H9 (cell line): ENCODE results near the gene STARD3NL. TPM values are rescaled to one million over a fixed set of nuclear protein-coding genes. Genes with fewer than 3 reads are reported as not detected.
"Not testable (repeated sequence)": the region's sequence is repeated elsewhere in the genome, so short reads cannot be mapped to it uniquely, and the experiment has no call there.

Experiments
- DNase-seq: peaks from one replicate; pipeline ENCODE4 v3.0.0-alpha.2; 2017
- H2AFZ ChIP-seq: one replicate; pipeline ENCODE4 v1.6.1; 2013; ENCODE audit warnings: mild to moderate bottlenecking, low read length, control low read depth, moderate library complexity
- H2AK5ac ChIP-seq: 2 replicates; pipeline ENCODE4 v1.6.1; 2013; ENCODE audit warnings: low read length, control low read depth, mixed read lengths; ENCODE audit not compliant: insufficient read length
- H2BK120ac ChIP-seq: one replicate; pipeline ENCODE4 v1.6.1; 2013; ENCODE audit warnings: low read depth, mild to moderate bottlenecking, low read length, control low read depth, inconsistent platforms; ENCODE audit not compliant: poor library complexity, severe bottlenecking
- H2BK12ac ChIP-seq: 2 replicates; pipeline ENCODE4 v1.6.1; 2013; ENCODE audit warnings: low read length, control low read depth, mixed read lengths, low read depth; ENCODE audit not compliant: insufficient read length
- H2BK15ac ChIP-seq: 2 replicates; pipeline ENCODE4 v1.6.1; 2013; ENCODE audit warnings: low read depth, low read length, control low read depth
- H2BK20ac ChIP-seq: one replicate; pipeline ENCODE4 v1.6.1; 2013; ENCODE audit warnings: low read depth, mild to moderate bottlenecking, low read length, control low read depth, inconsistent platforms; ENCODE audit not compliant: poor library complexity, severe bottlenecking
- H2BK5ac ChIP-seq: 2 replicates; pipeline ENCODE4 v1.6.1; 2013; ENCODE audit warnings: low read length, control low read depth, mixed read lengths; ENCODE audit not compliant: insufficient read length
- H3K14ac ChIP-seq: 2 replicates; pipeline ENCODE4 v1.6.1; 2013; ENCODE audit warnings: low read length, control low read depth; ENCODE audit not compliant: insufficient read depth
- H3K18ac ChIP-seq: 2 replicates; pipeline ENCODE4 v1.6.1; 2013; ENCODE audit warnings: low read depth, mild to moderate bottlenecking, mixed read lengths, low read length, control low read depth; ENCODE audit not compliant: insufficient read length
- H3K23ac ChIP-seq: 2 replicates; pipeline ENCODE4 v1.6.1; 2013; ENCODE audit warnings: low read length, control low read depth, mixed read lengths, low read depth; ENCODE audit not compliant: insufficient read length
- H3K23me2 ChIP-seq: 2 replicates; pipeline ENCODE4 v1.6.1; 2013; ENCODE audit warnings: low read depth, mild to moderate bottlenecking, mixed read lengths, low read length, control low read depth; ENCODE audit not compliant: insufficient read length, poor library complexity, severe bottlenecking
- H3K27ac ChIP-seq: 2 replicates; pipeline ENCODE4 v1.5.1; 2013; ENCODE audit warnings: low read length, control low read depth, mixed read lengths, low read depth; ENCODE audit not compliant: insufficient read length
- H3K27me3 ChIP-seq: 2 replicates; pipeline ENCODE4 v1.6.1; 2013; ENCODE audit warnings: low read length, control low read depth, inconsistent platforms; ENCODE audit not compliant: insufficient read depth
- H3K4ac ChIP-seq: 2 replicates; pipeline ENCODE4 v1.6.1; 2013; ENCODE audit warnings: low read depth, mild to moderate bottlenecking, control low read depth, inconsistent platforms, low read length, moderate library complexity
- H3K4me1 ChIP-seq: 2 replicates; pipeline ENCODE4 v1.6.1; 2013; ENCODE audit warnings: low read length, control low read depth, inconsistent platforms; ENCODE audit not compliant: insufficient read depth
- H3K4me2 ChIP-seq: 2 replicates; pipeline ENCODE4 v1.6.1; 2013; ENCODE audit warnings: low read length, control low read depth, mixed read lengths; ENCODE audit not compliant: insufficient read length, insufficient read depth
- H3K56ac ChIP-seq: 2 replicates; pipeline ENCODE4 v1.6.1; 2013; ENCODE audit warnings: low read depth, mild to moderate bottlenecking, mixed read lengths, low read length, control low read depth; ENCODE audit not compliant: insufficient read length
- H3K79me1 ChIP-seq: 2 replicates; pipeline ENCODE4 v1.6.1; 2013; ENCODE audit warnings: low read depth, mild to moderate bottlenecking, moderate library complexity, low read length, control low read depth, inconsistent platforms; ENCODE audit not compliant: insufficient read depth, poor library complexity, severe bottlenecking
- H3K79me2 ChIP-seq: 2 replicates; pipeline ENCODE4 v1.6.1; 2013; ENCODE audit warnings: low read length, control low read depth, inconsistent platforms; ENCODE audit not compliant: insufficient read depth
- H3K9ac ChIP-seq: 2 replicates; pipeline ENCODE4 v1.6.1; 2013; ENCODE audit warnings: low read length, control low read depth, mixed read lengths; ENCODE audit not compliant: insufficient read length; ENCODE audit errors: extremely low read depth
- H3K9me3 ChIP-seq: one replicate; pipeline ENCODE4 v1.6.1; 2013; ENCODE audit warnings: low read depth, low read length, inconsistent platforms; ENCODE audit not compliant: control insufficient read depth
- H3T11ph ChIP-seq: one replicate; pipeline ENCODE4 v1.6.1; 2013; ENCODE audit warnings: mild to moderate bottlenecking, low read length, control low read depth, inconsistent platforms
- H4K20me1 ChIP-seq: one replicate; pipeline ENCODE4 v1.6.1; 2013; ENCODE audit not compliant: control insufficient read depth, insufficient read length, insufficient read depth
- H4K5ac ChIP-seq: 2 replicates; pipeline ENCODE4 v1.6.1; 2013; ENCODE audit warnings: low read depth, mild to moderate bottlenecking, mixed read lengths, low read length, control low read depth; ENCODE audit not compliant: insufficient read length
- H4K8ac ChIP-seq: replicated peaks from 2 replicates; pipeline ENCODE4 v1.6.1; 2013; ENCODE audit warnings: low read length, control low read depth, mixed read lengths, low read depth; ENCODE audit not compliant: insufficient read length
- H4K91ac ChIP-seq: 2 replicates; pipeline ENCODE4 v1.6.1; 2013; ENCODE audit warnings: low read depth, mild to moderate bottlenecking, moderate library complexity, mixed read lengths, low read length, control low read depth; ENCODE audit not compliant: insufficient read length
- H3K27ac Mint-ChIP-seq, 3 experiments: 2 replicates in 2 of 3; 3 replicates in 1 of 3; pipeline ENCODE4 v1.8.0; 2020 to 2021; ENCODE audit warnings: mixed read lengths in 3 of 3, mild to moderate bottlenecking in 1 of 3, moderate library complexity in 1 of 3
- H3K27me3 Mint-ChIP-seq: 2 replicates; pipeline ENCODE4 v1.8.0; 2021; ENCODE audit warnings: low read depth, mild to moderate bottlenecking, moderate library complexity, mixed read lengths
- H3K36me3 Mint-ChIP-seq, 3 experiments: 2 replicates in 2 of 3; 3 replicates in 1 of 3; pipeline ENCODE4 v1.8.0; 2020 to 2021; ENCODE audit warnings: low read depth in 3 of 3, mixed read lengths in 3 of 3; ENCODE audit not compliant: insufficient read depth in 1 of 3
- H3K4me1 Mint-ChIP-seq, 2 experiments: 2 replicates each; pipeline ENCODE4 v1.8.0; 2020; ENCODE audit warnings: mixed read lengths in 2 of 2
- H3K4me3 Mint-ChIP-seq, 2 experiments: 2 replicates in 1 of 2; 3 replicates in 1 of 2; pipeline ENCODE4 v1.8.0; 2020 to 2021; ENCODE audit warnings: mild to moderate bottlenecking in 2 of 2, mixed read lengths in 2 of 2, moderate library complexity in 1 of 2
- H3K9me3 Mint-ChIP-seq, 2 experiments: 2 replicates in 1 of 2; 3 replicates in 1 of 2; pipeline ENCODE4 v1.8.0; 2020; ENCODE audit warnings: mild to moderate bottlenecking in 2 of 2, mixed read lengths in 2 of 2, moderate library complexity in 1 of 2
- WGBS: extraction: QIAGEN DNeasy Blood & Tissue Kit; methylation state at CpG from one replicate; pipeline ENCODE4 v1.1.7; 2013; ENCODE audit warnings: missing lambda C conversion rate, low lambda C conversion rate, mixed read lengths; ENCODE audit not compliant: insufficient read length; ENCODE audit errors: extremely low coverage; 5-methylcytosine and 5-hydroxymethylcytosine counted together
- total RNA-seq: library from RNA; stranded (reverse); gene quantifications from 2 replicates; pipeline ENCODE4 v1.2.1, GENCODE V29; 2021
- TF ChIP-seq, protein P1 (sequence below): fragments of 200-600 bp; sonication (generic); conservative IDR thresholded peaks from 3 replicates; pipeline ENCODE4 v1.8.0; 2021; ENCODE audit warnings: antibody characterized with exemption, mild to moderate bottlenecking

STARD3NL gene
- total RNA-seq, 1 experiment from 2014 or later, result 36.5 TPM

DNA sequence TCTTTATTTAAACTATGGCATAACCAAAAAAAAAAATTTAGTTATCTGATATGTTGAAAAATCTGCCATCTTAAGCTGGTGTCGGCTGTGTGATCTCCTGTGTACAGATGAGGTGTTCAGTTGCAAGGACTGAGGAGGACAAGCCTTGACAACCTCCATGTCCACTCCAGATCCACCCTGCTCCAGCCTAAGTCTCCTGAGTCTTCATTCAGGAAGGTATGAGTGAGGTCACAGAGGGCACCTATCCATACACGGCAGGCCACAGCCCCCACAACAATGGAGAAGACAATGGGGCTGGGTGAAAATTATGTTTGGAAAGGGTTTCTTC is 79.3 kb downstream of the STARD3NL start:
- Histone ChIP-seq H2BK15ac (no peak overlapping the region), H2AK5ac (no peak overlapping the region), H3K18ac (no peak overlapping the region), H3K14ac (no peak overlapping the region), H2BK12ac (no peak overlapping the region), H3K79me1 (no peaks in the 10 kb centered on the region), H2BK5ac (no peak overlapping the region), H2BK120ac (no peak overlapping the region), H3K4me2 (no peak overlapping the region), H3K4me1 (no peaks in the 10 kb centered on the region), H3T11ph (no peak overlapping the region), H3K23me2 (no peaks in the 10 kb centered on the region), H4K5ac (no peak overlapping the region), H3K27ac (no peak overlapping the region), H4K91ac (no peak overlapping the region), H3K79me2 (no peaks in the 10 kb centered on the region), H3K23ac (no peak overlapping the region), H2BK20ac (no peak overlapping the region), H3K56ac (no peak overlapping the region), H2AFZ (no peak overlapping the region), H4K20me1 (no peaks in the 10 kb centered on the region), H3K4ac (no peak overlapping the region), H4K8ac (no peak overlapping the region), H3K9ac (no peak overlapping the region), H3K9me3 (no peaks in the 10 kb centered on the region), H3K27me3 (no peaks in the 10 kb centered on the region)
- DNase-seq, result no peak
- no CpG with 5 or more reads among the region's 2 CpGs for WGBS
- Mint-ChIP-seq H3K27ac (no peak overlapping the region; a peak in 1 of 7 replicates), H3K4me1 (0 out of 4 replicates have a peak, but pooled peaks cover 3 to 7% of the 10 kb centered on the region in 2 experiments), H3K36me3 (no peaks in the 10 kb centered on the region), H3K9me3 (no peaks in the 10 kb centered on the region), H3K27me3 (no peaks in the 10 kb centered on the region), H3K4me3 (no peak overlapping the region)
- TF ChIP-seq, protein P1, sequence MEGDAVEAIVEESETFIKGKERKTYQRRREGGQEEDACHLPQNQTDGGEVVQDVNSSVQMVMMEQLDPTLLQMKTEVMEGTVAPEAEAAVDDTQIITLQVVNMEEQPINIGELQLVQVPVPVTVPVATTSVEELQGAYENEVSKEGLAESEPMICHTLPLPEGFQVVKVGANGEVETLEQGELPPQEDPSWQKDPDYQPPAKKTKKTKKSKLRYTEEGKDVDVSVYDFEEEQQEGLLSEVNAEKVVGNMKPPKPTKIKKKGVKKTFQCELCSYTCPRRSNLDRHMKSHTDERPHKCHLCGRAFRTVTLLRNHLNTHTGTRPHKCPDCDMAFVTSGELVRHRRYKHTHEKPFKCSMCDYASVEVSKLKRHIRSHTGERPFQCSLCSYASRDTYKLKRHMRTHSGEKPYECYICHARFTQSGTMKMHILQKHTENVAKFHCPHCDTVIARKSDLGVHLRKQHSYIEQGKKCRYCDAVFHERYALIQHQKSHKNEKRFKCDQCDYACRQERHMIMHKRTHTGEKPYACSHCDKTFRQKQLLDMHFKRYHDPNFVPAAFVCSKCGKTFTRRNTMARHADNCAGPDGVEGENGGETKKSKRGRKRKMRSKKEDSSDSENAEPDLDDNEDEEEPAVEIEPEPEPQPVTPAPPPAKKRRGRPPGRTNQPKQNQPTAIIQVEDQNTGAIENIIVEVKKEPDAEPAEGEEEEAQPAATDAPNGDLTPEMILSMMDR, result no peak

DNA sequence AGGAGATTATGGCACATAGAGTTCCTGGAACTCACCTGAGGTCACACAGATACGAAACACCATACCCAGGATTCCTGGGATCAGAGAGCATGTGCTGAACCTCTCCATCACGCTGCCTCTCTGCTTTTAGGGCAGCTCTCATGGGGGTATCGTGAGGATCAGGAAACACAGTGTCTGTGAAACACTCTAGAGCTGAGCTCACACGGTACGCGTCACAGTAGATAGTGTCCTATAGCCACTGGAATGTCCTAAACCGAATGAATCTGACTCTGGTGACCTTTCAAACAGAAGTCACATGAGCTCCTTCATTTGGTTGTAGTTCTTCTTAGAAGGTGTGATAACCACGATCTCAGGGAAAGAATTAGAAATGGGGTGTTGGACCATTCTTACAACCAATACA is 81.1 kb downstream of the STARD3NL start:
- H3K4me1 ChIP-seq, H2BK20ac ChIP-seq, H2BK5ac ChIP-seq, H2AK5ac ChIP-seq, H3K56ac ChIP-seq, H4K5ac ChIP-seq, H3K4me3 Mint-ChIP-seq, H4K20me1 ChIP-seq, H3K27ac Mint-ChIP-seq, H2BK15ac ChIP-seq, H3K79me2 ChIP-seq, H3K9me3 Mint-ChIP-seq, H3K4ac ChIP-seq, H3K27me3 Mint-ChIP-seq, H3K4me1 Mint-ChIP-seq, DNase-seq, H2BK12ac ChIP-seq, H3K18ac ChIP-seq, H3K36me3 Mint-ChIP-seq, H3T11ph ChIP-seq, H2AFZ ChIP-seq, H3K23ac ChIP-seq, H3K23me2 ChIP-seq, H3K9me3 ChIP-seq, H3K27me3 ChIP-seq, H3K79me1 ChIP-seq, H3K27ac ChIP-seq, H4K91ac ChIP-seq, H3K9ac ChIP-seq, H3K14ac ChIP-seq, H3K4me2 ChIP-seq, H2BK120ac ChIP-seq, H4K8ac ChIP-seq: not testable (repeated sequence)
- WGBS, result no CpG with 5 or more reads among the region's 8 CpGs
